ENCODE data around the gene DLX2.

DNA sequence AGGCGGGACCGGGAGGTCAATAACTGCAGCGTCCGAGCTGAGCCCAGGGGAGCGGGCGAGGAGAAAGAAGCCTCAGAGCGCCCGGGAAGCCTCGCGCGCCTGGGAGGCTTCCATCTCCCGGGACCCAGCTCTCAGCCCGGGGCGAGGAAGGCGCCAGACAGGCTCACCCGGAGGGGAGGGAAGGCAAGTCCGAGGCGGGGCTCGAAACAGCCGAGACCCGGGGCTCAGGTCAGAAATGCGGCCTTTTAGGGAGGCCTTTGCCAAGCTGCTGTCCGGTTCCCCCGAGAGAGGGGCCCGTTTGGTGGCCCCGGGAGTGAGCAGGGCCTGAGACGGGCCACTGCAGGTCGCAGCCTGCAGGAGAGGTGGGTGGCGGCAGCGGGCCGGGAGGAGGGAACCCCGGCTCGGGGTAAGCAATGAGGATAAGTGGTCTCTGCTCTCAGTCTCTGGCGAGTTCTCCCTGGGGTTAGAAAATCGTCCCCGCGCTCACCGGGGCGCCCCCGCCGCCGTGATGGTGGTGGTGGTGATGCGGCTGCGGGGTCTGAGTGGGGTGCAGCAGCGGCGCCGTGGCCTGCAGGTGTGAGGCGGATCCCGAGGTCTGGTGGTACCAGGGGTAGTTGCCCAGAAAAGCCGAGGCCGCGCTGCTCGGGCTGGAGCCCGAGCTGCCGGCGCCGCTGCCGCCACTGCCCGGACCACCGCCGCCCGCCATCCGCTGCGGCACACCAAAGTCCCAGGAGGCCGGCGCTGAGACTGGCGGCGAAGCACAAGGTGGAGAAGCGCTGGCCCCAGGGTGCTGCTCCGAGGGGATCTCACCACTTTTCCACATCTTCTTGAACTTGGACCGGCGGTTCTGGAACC, 2.4 kb downstream of the DLX2 start:
- TF ChIP-seq EZH2 (IDR thresholded peaks at IDR 0.05), result peak; percentile 86
- TF ChIP-seq, protein P1, sequence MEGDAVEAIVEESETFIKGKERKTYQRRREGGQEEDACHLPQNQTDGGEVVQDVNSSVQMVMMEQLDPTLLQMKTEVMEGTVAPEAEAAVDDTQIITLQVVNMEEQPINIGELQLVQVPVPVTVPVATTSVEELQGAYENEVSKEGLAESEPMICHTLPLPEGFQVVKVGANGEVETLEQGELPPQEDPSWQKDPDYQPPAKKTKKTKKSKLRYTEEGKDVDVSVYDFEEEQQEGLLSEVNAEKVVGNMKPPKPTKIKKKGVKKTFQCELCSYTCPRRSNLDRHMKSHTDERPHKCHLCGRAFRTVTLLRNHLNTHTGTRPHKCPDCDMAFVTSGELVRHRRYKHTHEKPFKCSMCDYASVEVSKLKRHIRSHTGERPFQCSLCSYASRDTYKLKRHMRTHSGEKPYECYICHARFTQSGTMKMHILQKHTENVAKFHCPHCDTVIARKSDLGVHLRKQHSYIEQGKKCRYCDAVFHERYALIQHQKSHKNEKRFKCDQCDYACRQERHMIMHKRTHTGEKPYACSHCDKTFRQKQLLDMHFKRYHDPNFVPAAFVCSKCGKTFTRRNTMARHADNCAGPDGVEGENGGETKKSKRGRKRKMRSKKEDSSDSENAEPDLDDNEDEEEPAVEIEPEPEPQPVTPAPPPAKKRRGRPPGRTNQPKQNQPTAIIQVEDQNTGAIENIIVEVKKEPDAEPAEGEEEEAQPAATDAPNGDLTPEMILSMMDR (IDR thresholded peaks at IDR 0.05), result no peak
